SK-MEL-5 (cell line): Measurements from ENCODE around the gene ACVR1B. TPM values are rescaled to one million over a fixed set of nuclear protein-coding genes. Genes with fewer than 3 reads are reported as not detected.

Experiments
- DNase-seq: peaks from one replicate; pipeline ENCODE4 v3.0.0-alpha.2; 2016; ENCODE audit warnings: low read depth, low spot score
- in situ Hi-C: cut with HindIII; loops from 2 replicates; pipeline ENCODE4 v1.10.0; 2016; ENCODE audit warnings: low sequenced_read_pairs, high pct_unique_total_duplicates, low pct_unique_long_range_greater_than_20kb
- total RNA-seq: library from RNA; depleted of rRNA; stranded (reverse); fragments of >200 nt; shearing (Covaris generic); gene quantifications from 2 replicates; pipeline ENCODE4 v1.2.3, GENCODE V29; 2014

ACVR1B gene
- total RNA-seq, 1 experiment from 2014 or later, result 6.4 TPM

DNA sequence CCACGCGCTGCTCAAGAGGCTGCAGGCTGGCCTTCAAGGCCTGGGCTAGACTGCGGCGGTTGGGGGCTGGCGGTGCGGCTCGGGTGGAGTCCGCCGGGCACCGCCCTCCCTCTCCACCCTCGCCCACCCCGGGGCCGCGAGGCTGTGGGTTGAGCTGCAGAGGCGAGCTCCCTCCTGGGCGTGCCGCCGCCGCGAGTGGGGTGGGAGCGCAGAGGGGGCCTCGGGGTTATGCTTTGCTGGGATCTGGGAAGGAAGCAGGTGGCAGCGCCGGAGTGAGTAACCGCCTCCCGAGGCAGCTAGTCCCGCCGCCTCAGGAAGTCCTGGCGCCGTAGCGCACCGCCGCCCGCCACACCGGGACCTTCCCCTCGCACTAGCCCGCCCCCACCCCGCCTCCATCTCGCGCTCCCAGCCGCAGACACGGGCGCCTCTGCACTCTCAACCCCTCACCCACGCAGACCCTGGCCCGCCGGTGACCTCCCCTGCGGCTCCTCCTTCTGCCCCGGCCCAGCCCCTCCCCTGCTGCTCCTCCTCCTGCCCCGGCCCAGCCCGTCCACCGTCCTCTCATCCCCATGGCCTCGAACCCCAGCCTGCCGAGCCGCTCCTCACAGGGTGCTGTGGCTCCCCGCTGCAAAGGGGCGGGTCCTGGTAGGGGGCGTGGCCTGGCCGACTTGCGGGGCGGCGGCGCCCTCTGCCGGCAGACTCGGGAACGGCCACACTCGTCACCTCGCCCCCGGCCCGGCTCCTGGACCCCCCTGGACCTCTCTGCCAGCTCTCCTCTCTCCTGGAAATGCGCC lies 71.9 kb downstream of the ACVR1B start:
- in situ Hi-C loops, result no loop called here
- peak; percentile 70 for DNase-seq

DNA sequence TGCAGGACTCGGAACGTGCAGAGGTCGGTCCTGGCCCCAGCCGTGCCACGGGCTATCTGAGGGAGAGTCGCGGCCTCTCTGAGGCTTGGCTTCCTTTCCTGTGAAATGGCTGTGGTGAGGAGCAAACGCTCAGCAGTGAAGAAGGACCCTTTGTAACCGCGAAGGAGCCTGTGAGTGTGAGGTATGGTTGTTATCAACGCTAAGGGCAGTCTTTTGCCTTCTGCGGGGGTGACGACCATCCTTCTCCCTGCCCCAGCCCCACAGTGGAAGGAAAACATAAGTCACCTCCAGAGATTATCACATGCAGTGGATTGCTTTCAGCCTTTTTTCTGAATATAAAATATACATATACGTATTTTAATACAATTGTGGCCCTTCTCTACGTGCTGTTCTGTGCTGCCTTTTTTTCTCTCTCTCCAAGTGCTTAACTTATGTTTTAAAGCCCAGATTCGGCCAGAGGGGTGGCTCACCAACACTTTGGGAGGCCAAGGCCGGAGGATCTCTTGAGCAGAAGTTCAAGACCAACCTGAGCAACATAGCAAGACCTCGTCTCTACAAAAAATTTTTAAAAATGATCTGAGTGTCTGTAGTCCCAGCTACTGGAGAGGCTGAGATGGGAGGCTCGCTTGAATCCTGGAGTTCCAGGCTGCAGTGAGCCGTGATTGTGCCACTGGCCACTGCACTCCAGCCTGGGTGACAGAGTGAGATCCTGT lies 72.6 kb downstream of the ACVR1B start:
- in situ Hi-C loops, result no loop called here

DNA sequence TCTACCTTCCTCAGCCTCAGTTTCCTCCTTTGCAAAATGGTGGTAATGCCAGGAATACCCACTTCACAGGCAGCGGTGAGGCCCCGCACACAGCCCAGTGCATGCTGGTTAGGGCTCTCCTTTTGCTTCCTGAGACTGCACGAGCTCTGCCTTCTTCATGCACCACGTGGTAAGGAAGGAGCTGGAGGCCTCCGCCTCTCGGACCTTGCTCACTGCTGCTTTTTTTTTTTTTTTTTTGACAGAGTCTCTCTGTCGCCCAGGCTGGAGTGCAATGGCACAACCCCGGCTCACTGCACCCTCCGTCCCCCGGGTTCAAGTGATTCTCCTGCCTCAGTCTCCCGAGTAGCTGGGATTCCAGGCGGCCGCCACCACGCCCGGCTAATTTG lies 73.3 kb downstream of the ACVR1B start:
- in situ Hi-C loops, result no loop called here
- DNase-seq, result peak; percentile 61

More for the DNA sequence above, 72.6 kb downstream of the ACVR1B start:
- no peak for DNase-seq

DNA sequence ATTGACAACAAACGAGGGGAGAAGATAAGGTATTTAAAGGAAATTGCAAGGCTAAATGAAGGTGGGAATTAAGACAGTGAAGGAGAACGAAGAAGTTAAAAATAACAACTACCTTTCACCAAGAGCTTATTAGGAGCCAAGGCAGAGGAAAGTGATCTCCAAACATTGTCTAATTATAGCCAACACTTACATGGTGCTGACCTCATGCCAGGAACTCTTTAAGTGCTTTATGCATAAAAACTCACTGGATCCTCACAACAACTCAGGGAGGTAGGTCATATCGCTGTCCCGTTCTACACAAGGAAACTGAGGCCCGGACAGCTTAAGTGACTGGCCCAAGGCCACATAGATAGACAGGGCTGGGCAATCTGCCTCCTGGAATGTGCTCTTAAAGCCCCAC lies 74.8 kb downstream of the ACVR1B start:
- in situ Hi-C loops, result no loop called here
- DNase-seq, result no peak

DNA sequence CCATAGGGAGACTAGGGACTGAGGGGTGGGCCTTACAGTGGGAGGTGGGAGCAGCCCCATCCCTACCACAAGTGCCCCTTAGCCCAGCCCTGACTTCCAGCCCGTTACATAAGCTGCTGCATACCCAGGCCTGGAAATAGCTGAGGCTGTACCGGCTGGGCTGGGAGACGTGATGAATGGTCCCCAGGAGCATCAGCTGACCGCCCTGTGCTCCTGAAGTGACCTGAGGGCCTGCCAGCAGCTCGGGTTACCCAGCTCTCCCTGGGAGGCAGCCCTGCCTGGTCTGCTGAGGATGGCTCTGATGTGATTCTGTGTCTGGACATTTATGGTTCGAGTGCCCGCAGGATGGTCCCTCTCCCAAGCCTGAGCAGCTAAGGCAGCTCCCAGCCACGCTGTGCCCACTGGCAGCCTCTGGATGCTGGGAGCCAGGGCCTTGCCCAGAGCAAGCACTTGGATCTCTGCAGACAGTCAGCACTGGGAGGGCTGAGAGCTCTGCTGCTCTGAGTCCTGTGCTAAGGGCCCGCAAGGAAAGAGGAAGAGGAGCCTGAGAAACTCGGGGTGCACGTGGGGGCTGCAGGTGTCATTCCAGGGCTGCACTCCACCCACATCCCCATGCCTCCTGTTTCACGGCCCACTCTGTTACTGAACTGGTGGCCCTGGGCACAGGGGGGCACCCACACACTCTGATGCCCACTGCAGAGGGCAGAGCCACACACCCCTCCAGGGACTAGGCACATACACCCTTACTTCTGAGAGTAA lies 75.8 kb downstream of the ACVR1B start:
- in situ Hi-C loops, result no loop called here
- DNase-seq, result peak; percentile 22

DNA sequence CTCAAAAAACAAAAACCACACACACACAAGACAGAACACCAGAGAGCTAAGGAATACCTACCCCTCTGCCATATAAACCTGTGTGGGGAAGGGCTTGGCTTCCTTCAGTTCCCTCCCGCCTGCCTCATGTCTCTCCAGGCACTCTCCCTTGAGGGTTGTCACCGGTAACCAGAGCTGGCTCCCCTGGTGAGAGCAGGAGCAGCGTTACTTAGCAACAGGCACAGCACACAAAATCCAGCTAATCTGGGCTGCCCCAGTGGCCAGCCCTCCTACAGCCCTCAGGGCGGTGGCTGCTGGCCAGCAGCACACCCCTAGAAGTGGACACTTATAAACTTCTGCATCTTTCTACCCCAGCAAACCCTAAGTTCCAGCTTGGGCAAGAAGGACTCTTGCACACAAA lies 78.2 kb downstream of the ACVR1B start:
- in situ Hi-C loops, result no loop called here
- peak; percentile 42 for DNase-seq

DNA sequence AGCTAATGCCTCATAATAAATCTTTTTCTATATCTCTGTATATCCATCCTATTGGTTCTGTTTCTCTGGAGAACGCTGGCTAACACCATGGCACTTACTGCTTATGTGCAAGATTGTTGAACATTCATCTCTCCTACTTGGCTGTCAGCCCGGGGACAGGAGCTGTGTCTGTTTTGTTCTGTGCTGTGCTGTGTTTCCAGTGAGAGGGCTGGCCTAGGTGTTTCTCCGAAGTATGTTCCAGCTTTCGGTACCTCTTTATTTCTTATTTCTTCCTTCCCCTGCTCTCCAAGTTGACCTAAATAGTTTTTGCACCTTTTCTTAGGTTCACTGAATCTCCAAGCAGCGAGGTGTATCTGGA lies 80.9 kb downstream of the ACVR1B start:
- DNase-seq, result no peak
- in situ Hi-C loops, result no loop called here

DNA sequence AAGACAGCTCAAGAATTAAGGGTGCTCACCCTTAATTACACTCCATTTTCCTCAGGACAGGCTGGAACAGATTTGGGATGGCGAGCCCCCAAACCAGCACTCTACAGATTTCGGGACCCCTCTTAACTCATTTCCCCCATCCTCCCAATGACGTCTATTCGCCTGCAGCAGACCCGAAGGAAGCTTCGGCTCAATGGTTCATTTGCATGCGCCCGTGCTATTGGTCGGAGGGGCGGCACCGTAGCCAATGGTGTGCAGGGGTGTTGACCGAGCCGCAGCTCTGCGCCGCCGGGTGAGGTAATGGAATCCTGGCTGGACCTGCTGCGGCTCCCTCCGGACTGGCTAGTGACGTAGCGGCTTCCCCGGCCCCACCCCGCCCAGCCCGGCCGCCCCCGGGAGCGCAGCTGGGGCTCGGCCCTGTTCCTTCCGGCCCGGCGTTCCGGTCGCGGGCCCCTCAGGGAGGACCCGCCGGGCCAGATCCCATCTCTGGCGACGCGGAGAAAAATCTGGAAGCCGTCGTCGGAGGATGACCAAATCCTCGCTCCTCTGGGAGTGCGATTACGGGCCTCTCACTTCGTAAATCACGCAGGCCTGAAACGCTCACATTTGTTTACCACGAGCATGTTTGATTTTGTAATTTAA lies 81.4 kb downstream of the ACVR1B start:
- in situ Hi-C loops, result no loop called here
- peak; percentile 37 for DNase-seq

DNA sequence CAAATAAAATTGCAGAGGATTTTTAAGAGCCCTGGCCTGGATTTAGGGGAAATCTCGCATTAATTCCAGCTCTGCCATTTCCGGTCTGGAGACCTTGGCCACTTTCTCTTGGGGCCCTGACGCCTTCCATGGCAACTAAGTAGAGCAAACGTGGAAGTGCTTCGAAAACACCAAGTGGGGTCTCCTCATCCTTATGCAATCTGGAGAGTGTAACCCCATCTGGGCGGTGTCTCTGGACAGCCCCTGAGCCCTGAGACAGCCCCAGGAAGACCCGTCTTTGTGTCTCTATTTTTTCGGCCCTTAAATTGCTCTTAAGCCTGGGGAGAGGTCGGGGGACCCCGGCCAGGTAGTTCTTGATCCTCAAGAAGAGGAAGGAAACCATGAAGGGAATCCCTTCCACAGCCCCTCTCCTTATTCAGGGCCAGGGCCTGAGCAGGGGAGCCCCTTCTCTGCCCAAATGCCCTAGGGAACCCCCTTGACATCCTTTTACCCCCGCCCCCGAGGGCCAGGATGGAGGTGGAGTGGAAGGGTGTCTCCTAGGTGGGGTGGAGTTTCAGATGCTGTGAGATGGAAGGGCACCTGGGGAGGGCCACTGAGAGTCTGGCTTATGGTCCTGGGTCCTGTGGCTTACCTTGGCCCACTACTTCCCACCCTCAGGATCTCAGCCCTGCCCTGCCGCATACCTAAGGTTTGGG lies 82.1 kb downstream of the ACVR1B start:
- no peak for DNase-seq
- in situ Hi-C loops, result no loop called here

DNA sequence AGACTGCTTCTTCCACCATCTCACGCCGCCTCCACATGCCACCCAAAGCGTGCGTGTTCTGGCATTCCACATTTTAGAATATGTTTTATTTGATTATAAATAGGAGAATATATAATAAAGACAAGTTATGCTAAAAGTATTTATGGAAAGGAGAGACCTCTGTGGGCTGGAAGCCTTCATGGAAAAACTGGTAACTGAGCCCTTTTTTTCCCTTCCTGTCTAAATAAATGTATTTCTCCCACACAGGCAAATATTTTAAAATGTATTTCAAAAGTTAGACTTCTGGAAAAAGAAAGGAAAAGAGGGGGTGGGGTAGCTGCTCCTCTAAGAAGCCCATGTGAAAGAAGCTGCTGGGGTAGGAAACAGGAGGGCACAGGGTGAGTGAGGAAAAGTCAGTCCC lies 83.7 kb downstream of the ACVR1B start:
- DNase-seq, result no peak
- in situ Hi-C loops, result no loop called here

DNA sequence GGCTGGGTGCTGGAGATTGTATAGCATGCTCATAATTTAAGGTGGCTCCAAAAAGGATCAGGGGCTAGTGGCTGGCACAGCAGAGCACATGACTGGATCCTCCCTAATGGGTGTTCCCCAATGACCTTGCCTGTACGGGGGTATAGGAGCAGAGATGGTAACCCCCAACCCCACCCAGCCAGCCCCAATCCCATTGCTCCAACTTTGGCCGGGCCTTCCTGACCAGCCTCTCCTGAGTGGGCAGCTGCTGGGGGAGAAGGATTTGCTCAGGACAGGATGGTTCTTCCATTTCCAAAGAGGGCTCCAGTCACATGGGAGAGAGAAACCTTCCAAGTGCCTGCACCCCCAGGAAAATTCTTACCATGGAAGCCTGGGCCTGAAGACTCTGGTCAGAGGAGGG lies 84.4 kb downstream of the ACVR1B start:
- in situ Hi-C loops, result no loop called here
- no peak for DNase-seq

DNA sequence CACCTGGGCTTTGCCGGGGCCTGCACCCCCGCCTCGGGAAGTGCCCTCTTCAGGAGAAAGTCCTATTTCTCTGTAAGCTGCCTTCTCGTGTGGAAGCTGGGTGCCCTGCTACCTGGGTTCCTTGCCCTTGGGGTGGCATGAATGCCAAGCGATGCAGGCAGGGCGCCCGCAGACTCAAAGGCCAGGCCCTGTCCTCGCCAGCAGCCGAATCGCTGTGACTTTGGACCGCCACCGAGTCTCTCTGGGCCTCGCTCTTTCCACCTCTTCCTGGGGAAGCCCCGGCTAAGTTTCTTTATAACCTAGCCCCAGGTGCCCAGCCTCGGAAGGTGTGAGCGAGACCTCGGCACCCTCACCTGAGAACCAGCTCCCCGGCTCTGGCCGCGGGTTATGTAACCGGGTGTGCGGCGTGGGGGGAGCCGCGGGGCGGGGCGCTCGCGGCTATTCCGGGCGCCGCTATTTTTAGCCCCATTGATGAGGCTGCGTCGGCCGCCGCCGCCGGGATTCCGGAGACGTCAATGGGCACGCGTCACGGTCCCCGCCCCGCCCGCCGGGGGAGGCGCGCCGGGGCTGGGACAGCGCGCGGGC lies 85.2 kb downstream of the ACVR1B start:
- in situ Hi-C loops, result no loop called here
- DNase-seq, result peak; percentile 77

DNA sequence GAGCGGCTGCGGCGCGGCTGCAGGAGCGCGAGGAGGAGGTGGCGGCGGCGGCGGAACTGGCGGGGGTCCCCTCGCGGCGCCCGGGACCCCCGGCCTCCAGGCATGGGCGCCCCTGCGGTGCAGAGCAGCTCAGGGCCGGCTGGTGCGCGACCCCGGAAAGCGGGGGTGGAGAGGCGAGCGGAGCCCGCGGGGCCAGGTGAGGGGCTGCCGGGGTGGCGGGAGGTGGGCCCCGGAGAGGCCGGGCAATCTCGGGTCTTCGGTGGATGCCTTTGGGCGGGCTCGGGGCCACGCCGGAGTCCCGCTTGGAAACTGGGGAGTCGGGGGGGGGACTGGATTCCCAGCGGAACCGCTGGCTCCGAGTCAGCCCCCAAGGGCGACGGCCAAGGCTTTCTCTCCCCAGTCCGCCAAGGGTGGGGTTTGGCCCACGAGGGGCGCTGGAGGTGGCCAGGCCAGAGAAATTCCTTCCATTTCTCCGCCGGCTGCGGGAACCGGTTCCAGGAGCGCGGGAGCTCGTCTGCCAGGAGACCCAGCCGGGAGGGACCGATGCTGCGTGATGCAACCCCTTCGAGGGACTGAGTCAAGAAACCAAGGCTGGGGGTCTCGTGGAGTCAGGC lies 85.9 kb downstream of the ACVR1B start:
- in situ Hi-C loops, result no loop called here

DNA sequence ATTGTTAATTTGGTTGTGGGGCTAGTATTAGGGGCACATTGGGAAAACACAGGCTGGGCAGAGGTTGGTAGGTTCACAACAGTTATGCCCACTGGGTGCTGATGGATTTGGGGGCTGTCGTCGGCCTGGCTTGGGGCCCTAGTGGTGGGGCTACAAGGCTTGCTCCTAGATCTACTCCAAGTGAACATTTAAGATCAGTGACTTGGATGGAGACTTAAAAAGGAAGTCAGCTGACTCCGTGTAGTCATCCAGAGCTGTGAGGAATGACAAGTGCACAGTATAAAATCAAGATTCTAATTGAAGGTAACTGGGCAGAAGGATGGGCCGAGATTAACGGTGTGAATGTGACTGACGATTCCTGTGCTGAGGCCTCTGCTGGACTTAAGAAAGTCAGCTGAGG lies 86.9 kb downstream of the ACVR1B start:
- no peak for DNase-seq
- in situ Hi-C loops, result no loop called here

More for the DNA sequence above, 85.9 kb downstream of the ACVR1B start:
- no peak for DNase-seq

DNA sequence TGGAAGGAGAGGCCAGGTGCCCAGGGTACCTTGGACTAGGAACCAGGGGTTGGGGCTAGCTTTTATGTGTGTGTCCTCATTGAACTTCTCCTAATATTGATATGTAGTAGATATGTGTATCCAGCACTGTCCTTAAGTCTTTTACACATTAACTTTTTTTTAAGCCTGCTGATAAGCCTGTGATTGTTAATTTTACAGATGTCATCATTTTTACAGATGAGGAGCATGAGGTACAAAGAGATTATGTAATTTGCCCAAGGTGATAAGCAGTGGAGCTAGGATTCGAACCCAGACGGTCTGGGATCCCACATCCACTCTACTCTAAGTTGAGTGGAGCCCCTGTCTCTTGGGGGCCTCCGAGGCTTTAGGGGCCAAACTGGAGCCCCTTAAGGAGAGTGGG lies 89.5 kb downstream of the ACVR1B start:
- no peak for DNase-seq
- in situ Hi-C loops, result no loop called here

DNA sequence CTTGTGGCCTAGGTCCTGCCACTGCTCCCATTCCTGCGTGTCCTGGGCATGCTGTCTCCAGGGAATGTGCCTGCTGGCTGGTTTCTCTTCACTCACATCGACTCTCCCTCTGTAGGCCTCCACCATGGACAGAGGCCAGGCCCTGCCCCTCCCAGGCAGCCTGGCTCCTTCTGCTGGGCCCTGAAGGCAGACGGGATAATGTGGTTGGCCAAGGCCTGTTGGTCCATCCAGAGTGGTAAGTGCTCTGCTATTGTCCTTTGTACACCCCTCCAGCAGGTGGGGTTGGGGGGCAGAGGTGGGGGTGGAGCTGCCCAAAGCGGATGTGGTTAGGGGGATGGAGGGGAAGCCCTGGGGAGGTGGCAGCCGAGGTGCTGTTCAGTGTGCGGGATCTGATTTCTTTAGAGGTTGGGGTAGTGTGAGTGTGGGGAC lies 90.2 kb downstream of the ACVR1B start:
- DNase-seq, result no peak
- in situ Hi-C loops, result no loop called here
